Thoracic aorta (tissue), 2 donors: ENCODE results near the gene AMPH. TPM values are rescaled to one million over a fixed set of nuclear protein-coding genes. Genes with fewer than 3 reads are reported as not detected.
A peak's percentile ranks its signal among the peaks of the same experiment; 100 is the strongest.

Experiments used
- ATAC-seq: fragments of 150-250 bp; one replicate; pipeline ENCODE4 v1.8.0; 2017; ENCODE audit warnings: low read depth; ENCODE audit not compliant: insufficient number of reproducible peaks, low FRiP score
- DNase-seq: peaks from one replicate; pipeline ENCODE4 v3.0.0-alpha.2; 2020; ENCODE audit warnings: low spot score
- H3K27ac ChIP-seq, 2 donors: fragments of 200-600 bp; sonication (generic); 1 replicate in 1 of 2; 2 replicates in 1 of 2; pipeline ENCODE4 v1.5.1; 2016; ENCODE audit warnings: mild to moderate bottlenecking in 2 of 2, moderate library complexity in 2 of 2
- H3K27me3 ChIP-seq: fragments of 200-600 bp; sonication (generic); replicated peaks from 2 replicates; pipeline ENCODE4 v1.6.0; 2016; ENCODE audit warnings: mild to moderate bottlenecking; ENCODE audit not compliant: insufficient read depth
- H3K36me3 ChIP-seq: fragments of 200-600 bp; sonication (generic); one replicate; pipeline ENCODE4 v1.5.1; 2016
- H3K4me1 ChIP-seq, 2 donors: fragments of 200-600 bp; sonication (generic); 1 replicate in 1 of 2; 2 replicates in 1 of 2; pipeline versions ENCODE4 v1.5.1 to v1.6.0; 2016; ENCODE audit warnings: low read depth in 2 of 2, mild to moderate bottlenecking in 1 of 2; ENCODE audit not compliant: control insufficient read depth in 1 of 2
- H3K4me3 ChIP-seq: fragments of 200-600 bp; sonication (generic); 2 replicates; pipeline ENCODE4 v1.5.1; 2016; ENCODE audit warnings: mild to moderate bottlenecking
- H3K9me3 ChIP-seq: fragments of 200-600 bp; sonication (generic); 2 replicates; pipeline ENCODE4 v1.5.1; 2016
- CTCF ChIP-seq: fragments of 200-600 bp; sonication (generic); IDR thresholded peaks from one replicate; pipeline ENCODE4 v1.5.1; 2019; ENCODE audit warnings: antibody characterized with exemption
- total RNA-seq, 2 donors: library from RNA; depleted of rRNA; stranded (reverse); fragments of >200 nt; gene quantifications; one replicate each; pipeline versions ENCODE4 v1.1.0 to v1.2.3, GENCODE V29; 2016

The AMPH gene
- total RNA-seq, 2 donors from 2014 or later: 5.3 to 5.9 TPM

GRCh38 chr7:38477333-38477732 lies 153.8 kb downstream of the AMPH start:
- ATAC-seq: no peak
- Histone ChIP-seq H3K36me3 (no peaks in the 10 kb centered on the region), H3K27me3 (no peaks in the 10 kb centered on the region), H3K4me1 (no peaks in the 10 kb centered on the region), H3K27ac (no peak overlapping the region), H3K9me3 (no peaks in the 10 kb centered on the region), H3K4me3 (no peak overlapping the region)
- no peak for DNase-seq
- TF ChIP-seq CTCF: no peak

GRCh38 chr7:38476764-38477163 lies 154.4 kb downstream of the AMPH start:
- no peaks in the 10 kb centered on the region for H3K27me3 ChIP-seq
- no peak for DNase-seq
- no peak for ATAC-seq
- H3K27ac ChIP-seq: no peak overlapping the region
- no peak overlapping the region for H3K4me3 ChIP-seq
- TF ChIP-seq CTCF: no peak
- no peaks in the 10 kb centered on the region for H3K36me3 ChIP-seq
- no peaks in the 10 kb centered on the region for H3K4me1 ChIP-seq
- no peaks in the 10 kb centered on the region for H3K9me3 ChIP-seq

GRCh38 chr7:38465956-38466355 lies 165.2 kb downstream of the AMPH start:
- Histone ChIP-seq H3K27ac (no peak overlapping the region), H3K9me3 (no peaks in the 10 kb centered on the region), H3K27me3 (no peaks in the 10 kb centered on the region), H3K4me3 (no peak overlapping the region), H3K36me3 (no peaks in the 10 kb centered on the region), H3K4me1 (no peaks in the 10 kb centered on the region)
- TF ChIP-seq CTCF: no peak
- no peak for ATAC-seq
- no peak for DNase-seq

- TF ChIP-seq CTCF: no peak
- Histone ChIP-seq H3K36me3 (no peaks in the 10 kb centered on the region), H3K27me3 (no peaks in the 10 kb centered on the region), H3K27ac (no peak overlapping the region), H3K4me3 (no peak overlapping the region), H3K9me3 (no peaks in the 10 kb centered on the region), H3K4me1 (no peaks in the 10 kb centered on the region)
- ATAC-seq (no peak), DNase-seq (peak; percentile 12)
Measured at GRCh38 chr7:38463277-38464225, 167.6 kb downstream of the AMPH start.

GRCh38 chr7:38462819-38463218 lies 168.4 kb downstream of the AMPH start:
- no peak for DNase-seq
- Histone ChIP-seq H3K27ac (no peak overlapping the region), H3K4me3 (no peak overlapping the region), H3K9me3 (no peaks in the 10 kb centered on the region), H3K27me3 (no peaks in the 10 kb centered on the region), H3K4me1 (no peaks in the 10 kb centered on the region), H3K36me3 (no peaks in the 10 kb centered on the region)
- no peak for ATAC-seq
- TF ChIP-seq CTCF: no peak
